ACHN (cell line): ENCODE measurements around the gene ATRN.

Experiments
- DNase-seq: peaks from one replicate; pipeline ENCODE4 v3.0.0-alpha.2; 2015
- in situ Hi-C: cut with HindIII; loops from 2 replicates; pipeline ENCODE4 v1.10.0; 2017; ENCODE audit warnings: low sequenced_read_pairs, low pct_ligation_motif_present, low pct_unique_long_range_greater_than_20kb

ATRN gene

DNA sequence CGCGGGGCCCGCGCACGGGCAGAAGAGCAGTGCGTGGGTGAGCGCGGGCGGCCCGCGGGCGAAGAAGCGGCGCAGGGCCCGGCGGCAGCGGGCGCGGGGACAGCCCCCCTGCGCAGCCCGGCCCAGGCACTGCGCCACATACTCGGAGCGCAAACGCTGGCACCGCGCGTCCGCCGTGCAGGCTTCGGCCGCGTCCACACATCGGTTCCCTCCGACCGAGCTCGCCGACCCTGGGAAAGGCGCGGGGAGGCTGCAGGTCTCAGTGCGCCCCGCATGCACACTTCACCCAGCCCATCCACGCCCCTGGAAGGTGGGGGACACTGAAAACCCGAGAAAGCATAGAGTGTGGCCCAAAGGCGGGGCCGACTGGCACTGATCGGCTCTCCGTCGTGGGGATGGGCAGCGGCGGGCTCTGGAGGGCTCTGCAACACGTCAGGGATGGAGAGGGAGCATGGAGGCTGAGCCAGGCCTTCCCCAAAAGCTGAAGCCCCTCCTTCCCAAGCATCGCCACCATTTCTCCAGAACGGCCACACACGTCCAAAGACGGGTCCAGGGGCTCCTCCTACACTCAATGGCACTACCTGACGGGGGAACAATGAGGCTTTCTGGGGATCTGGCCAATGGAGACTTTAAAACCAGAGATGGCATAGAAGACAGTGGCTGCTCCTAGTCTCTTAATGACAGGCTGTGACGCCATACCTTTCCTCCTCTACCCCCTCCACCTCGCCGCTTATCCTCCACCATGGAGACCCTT, 190.4 kb downstream of the ATRN start:
- in situ Hi-C loops = no loop called here
- DNase-seq = no peak

DNA sequence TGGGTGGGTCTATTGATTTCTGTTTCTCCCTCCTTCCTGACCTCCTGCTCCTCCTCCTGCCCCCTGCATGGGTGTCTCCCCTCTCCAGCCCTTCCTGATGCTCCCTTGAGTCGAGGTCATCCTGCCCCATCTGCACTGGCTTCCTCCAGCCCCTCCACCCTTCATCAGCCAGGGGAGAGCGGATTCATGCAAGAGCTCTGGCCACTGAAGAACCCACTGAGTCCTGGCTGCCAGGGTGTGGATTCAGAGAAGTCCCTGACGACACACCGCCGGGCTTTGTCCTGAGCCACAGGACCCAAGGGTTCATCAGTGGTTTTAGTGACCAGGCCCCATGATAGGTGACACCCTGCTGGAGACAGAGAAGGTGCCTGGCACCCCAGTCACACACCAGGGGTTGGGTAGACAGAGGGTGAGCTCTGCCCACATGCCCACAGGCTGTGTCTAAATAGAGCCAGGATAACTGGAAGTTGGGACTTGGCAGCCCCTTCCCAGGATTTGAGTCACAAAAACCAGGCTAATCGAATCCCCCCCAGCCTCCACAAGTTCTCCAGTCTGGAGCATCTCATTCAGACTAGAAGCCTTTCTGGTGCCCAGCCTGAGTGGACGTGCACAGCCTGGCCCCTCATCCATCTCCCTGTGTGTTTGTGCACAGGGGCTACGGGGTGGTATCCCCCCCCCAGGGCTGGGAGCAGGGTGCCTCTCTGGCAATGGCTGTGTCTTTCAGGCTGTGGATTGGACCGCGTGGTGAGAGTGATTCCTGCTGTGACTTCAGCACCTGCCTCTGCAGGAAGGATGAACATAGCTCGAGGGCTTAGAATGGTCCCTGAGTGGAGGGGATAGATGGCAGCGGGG, 191.2 kb downstream of the ATRN start:
- DNase-seq = no peak
- in situ Hi-C loops = no loop called here

DNA sequence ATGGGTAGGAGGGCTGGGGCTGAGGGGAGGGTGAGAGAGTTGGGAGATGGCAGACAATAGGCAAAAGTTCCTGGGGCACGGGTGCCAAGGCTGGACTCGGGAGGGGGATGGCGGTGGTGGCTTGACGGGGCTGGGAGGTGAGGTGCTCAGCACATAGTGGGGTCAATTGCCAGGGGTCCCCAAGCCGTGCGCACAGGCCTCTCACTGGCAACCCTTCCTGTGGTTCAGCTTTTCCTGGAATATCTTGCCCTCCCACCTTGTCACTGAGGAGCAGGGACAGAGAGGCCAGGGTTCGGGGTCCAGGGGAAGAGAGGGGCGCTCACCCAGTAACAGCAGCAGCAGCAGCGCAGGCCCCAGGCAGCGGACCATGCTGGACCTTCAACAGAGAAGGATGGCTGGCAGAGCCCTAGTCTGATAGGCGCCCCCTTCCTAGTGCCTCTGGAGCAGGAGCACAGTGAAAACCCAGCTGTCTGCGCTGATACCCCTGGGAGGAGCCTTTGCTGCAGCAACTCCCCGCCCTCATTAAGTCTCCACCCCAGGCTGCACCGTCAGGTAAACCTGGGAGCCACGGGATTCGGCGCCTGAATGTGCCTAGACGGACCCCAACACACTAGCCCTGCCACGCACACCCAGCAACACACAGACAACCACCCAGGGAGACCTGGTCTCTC, 192.3 kb downstream of the ATRN start, which contains the start of gene GFRA4:
TSS of gene GFRA4 (minus strand) at position 369 of the 671 bp plus-strand sequence. CDS start at position 369, 0 bp downstream.
- in situ Hi-C loops = no loop called here
- no peak for DNase-seq

DNA sequence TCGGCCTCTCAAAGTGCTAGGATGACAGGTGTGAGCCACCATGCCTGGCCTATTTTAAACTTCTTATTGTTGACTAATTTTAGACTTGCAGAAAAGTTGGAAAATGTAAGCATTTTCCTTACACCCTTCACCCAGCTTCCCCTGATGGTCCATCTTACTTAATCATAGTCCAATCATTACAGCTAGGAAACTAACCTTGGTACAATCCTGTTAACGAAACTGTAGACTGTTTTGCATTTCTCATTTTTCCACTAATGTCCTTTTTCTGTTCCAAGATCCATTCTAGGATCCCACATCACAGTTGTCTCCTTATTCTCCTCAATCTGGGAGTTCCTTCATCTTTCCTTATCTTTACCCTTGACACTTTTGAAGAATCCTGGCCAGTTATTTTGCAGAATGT, 193.0 kb downstream of the ATRN start:
- DNase-seq = no peak
- in situ Hi-C loops = no loop called here

DNA sequence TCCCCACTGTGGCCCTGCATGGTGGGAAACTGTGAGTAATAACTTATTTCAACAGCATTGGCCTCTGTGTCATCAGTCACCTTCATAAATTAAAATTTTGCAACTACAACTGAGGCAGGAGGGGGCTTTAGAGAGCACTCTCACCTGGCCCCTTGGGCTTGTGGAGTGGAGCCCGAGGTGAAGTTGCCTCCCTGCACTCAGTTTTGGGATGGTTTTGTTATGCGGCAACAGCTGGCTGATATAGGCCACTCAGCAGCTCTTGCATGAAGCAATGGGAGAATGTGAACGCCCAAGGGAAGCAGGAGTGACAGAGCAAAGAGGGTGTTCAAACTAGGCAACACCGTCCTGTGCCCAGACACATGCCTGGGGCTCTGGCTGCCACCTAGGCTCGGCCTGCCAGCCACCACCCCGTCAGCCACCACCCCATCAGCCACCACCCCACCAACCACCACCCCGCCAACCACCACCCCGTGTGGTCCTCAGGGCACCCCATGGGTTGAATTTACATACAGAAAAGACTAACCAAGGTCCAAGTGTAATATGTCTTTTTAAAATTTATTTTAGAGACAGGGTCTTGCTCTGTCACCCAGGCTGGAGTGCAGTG, 196.7 kb downstream of the ATRN start:
- no peak for DNase-seq
- in situ Hi-C loops = no loop called here

DNA sequence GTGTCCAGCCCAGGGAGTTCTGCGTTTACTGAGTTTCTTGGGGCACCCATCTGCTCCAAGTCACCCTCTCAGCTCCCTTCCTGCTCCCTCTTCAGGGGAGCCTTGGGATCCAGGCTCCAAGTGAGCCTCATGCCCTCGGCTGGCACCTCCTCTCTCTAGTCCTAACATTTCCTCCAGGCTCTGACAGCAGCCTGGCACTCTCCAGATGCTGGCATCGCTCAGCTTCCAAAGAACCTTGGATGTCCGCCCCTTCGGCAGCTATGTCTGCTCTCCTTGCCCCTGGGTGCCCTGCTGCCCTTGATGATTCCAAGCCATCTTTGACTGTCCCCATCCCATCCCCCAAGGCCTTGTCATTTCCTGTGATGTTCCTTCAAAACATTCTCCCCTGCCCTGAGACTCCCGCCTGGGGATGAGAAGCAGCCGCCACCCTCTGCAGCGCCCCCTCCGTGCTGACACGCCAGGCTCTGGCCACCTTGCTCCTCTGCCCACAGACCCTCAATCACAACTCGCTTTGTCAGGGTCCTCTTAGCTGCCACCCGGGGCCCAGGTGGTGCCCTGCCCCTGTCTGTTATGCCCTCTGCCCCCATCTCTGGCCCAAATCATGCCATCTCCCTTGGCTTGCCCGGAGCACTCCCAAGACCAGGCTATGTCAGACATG, 199.0 kb downstream of the ATRN start:
- DNase-seq = no peak
- in situ Hi-C loops = no loop called here

DNA sequence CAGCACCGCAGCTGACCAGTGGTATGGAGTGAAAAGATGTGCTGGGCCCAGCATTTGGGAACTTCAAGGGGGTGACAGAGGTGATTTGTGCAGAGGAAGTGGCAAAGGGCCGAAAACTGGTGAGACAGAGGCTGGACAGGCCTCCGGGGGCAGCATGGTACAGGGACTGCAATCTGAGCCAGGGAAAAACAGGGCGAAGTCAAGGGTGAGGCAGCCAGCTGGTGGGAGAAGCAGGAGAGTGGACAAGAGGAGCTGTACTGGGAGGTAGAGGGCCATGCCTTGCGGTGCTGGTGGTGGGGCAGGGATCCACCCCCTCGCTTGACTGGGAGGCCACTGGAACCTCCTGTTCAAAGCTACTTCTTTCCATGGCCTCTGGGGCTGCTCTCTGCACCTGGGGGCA, 199.7 kb downstream of the ATRN start:
- no peak for DNase-seq
- in situ Hi-C loops = no loop called here

DNA sequence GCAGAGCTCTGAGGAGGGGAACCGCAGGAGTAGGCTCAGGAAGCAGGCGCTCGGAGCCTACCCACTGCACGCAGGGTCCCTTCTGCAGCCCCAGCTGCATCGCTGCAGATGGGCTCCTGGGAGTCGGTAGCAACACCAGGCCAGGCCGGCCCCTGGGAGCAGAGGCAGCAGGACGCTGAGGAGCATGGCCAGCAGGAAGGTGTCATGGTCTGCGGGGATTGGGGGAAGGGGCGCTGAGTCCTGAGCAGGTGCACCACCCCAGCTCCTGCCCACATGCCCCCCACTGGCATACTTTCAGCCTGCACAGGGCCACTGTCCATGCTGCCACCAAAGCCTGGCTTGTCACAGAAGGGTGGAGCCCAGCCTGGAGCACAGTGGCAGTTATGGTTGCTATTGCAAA, 200.1 kb downstream of the ATRN start:
- in situ Hi-C loops = no loop called here

DNA sequence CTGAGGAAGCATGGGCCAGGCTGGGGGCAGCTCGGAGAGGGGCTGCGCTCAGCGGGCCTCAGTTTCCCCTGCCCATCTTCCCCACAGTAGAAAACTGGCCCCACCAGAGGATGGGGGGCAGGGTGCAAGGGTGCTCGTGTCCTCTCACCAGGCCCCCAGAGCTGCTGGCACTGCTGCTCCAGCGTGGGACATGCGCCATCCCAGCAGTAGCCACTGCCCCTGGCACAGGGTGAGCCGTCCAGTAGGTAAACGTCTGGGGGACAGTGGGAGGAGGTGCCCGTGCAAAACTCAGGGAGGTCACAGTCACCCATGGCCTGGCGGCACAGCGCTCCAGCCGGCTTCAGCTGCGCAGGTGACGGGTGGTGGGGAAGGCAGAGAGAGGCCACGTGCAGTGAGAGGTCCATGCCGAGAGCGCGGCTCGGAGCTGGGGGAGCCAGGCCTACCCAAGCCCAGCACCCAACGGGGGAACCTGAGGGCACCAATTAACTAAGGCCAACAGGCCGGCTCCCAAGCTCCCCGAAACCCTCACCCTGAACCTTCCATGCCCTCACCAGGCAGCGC, 201.2 kb downstream of the ATRN start:
- in situ Hi-C loops = no loop called here
- DNase-seq = no peak

More for the DNA sequence above, 200.1 kb downstream of the ATRN start:
- no peak for DNase-seq

DNA sequence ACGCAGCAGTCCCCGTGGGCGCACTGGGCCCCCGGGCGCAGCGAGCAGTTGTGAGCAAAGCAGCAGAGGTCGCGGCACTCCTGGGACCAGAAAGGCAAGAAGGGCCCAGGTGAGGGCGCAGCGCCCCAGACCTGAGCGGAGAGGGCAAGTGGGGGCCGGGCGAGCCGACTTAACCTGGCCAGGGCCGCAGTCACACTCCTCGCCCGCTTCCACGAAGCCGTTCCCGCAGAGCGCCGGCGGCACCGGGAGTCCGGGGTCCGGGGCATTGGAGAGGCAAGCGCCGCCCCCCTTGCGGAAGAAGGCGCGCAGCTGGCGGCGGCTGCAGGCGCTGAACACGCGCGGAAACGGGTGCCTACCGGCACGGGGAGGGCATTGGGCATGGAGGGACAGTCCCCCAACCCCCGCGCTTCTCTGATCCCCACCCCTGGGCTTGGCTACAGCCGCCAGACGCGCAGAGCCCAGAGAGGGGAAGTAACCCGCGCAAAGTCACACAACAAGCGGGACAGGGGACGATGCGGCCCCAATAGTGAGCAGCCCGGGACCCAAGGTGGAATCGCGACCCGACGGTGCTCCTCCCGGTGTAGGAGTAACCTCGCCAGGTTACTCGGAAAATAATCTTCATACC, 201.8 kb downstream of the ATRN start:
- DNase-seq = no peak
- in situ Hi-C loops = no loop called here

DNA sequence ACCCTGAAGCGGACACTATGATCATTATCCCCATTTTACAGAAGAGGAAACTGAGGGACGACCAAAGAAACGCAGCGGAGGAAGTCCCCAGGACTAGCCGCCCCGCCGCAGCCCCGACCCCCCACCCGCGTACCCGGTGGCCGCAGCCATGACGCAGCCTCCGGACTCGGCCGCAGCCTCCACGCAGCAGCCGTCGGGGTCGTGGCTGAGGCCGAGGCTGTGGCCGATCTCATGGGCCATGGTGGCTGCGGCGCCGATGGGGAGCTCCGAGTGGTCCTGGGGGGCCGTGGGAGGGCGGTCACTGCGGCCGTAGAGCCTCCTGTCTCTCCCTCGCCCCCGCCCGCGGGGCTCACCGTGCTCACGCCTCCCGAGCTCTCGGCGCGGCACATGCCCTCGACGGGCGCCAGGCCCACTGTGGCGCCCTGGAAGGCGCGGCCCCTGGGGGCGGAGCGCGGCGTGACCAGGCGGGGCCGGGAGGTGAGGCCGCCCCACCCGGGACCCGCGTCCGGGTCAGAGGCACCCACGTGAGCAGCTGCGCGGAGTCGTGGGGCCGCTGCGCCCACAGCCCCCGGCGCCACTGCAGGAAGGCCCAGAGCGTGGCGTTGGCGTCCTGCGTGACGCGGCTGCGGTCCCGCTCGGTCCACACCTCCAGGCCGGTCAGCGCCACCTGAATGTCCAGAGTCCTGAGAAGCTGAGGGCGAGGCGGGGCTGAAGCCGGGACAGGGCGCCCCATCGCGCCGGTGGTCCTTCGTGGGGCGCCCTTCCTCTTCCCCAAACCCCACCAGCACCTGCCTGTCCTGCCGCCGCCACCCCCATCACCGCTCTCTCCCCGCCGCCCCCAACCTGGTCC, 202.6 kb downstream of the ATRN start:
- DNase-seq = no peak
- in situ Hi-C loops = no loop called here

DNA sequence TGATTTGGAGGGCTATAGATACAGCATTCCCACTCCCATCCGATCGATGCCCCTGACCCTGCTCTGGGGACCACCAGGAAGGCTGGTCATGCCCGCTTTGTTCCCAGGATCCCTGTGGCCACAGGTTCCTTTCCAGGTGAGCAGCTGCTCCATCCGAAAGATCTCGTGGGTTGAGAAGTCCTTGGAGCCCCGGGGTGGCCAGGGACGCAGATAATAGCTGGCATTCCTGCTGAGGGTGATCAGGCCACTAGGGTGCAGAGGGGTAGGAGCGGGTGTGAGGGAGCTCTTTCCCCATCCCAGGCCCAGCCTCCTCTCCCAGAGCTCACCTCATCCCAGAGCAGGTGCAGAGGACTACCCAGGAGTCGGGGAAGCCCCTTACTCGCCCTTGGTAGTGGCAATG, 203.6 kb downstream of the ATRN start:
- in situ Hi-C loops = no loop called here
- DNase-seq = no peak

DNA sequence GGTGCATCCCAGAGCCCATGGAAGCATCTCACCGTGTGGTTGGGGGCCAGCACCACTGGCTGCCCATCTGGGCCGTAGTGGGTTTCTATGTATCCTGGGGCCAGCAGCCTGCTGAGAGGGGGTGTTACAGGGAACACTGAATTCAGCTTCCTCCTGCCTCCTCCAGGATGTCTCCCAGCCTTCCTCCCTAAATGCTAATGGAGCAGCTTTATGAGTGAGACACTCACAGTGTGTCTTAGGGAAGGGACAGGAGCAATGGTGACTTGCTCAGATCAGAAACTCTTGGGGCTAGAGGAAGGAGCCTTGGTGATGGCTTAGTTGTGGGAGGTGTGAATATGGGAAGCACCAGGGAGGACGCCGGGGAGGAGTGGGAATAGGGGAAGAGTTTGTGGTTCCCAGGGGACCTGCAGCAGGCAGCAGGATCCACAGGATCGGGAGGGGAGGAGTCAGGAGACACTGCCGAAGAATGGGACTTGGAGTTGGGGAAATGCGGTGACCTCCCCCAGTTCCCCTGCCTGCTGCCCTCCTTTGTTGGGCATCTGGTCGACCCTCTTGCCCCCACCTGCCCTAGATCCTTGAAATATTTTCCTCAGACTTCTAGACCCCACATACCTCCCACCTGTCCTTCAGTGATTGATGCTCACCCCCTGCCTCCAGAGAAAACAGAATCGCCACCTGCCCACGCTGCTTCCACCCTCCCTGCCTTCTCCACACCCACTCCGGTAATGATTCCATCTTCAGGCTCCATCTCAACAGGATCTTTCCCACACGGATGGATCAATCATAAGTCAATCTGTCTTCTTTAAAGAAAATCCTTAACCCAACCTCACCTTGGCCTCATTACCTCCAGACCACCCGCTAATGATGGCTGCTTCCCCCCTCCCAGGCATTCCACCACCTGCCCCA, 204.4 kb downstream of the ATRN start:
- in situ Hi-C loops = no loop called here
- DNase-seq = no peak

DNA sequence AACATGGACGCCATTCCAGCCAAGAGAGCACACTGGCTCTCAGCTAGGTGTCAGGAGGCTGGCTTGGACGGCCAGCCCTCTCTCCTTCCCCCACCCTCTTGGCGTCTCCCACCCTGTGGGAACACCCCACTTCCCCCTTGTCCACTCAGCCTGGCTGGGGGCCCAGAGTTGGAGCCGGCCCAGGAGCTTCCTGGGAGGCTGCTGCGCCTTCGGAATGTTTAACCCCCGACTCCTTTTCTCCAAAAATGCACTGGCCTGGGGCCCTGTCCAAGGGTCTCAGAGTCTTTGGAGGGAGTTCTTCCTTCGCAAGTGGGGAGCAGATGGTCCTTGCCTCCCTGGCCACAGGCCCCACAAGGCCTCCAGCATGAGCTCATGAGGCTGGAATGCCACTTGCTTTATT, 206.9 kb downstream of the ATRN start:
- no peak for DNase-seq
- in situ Hi-C loops = no loop called here

DNA sequence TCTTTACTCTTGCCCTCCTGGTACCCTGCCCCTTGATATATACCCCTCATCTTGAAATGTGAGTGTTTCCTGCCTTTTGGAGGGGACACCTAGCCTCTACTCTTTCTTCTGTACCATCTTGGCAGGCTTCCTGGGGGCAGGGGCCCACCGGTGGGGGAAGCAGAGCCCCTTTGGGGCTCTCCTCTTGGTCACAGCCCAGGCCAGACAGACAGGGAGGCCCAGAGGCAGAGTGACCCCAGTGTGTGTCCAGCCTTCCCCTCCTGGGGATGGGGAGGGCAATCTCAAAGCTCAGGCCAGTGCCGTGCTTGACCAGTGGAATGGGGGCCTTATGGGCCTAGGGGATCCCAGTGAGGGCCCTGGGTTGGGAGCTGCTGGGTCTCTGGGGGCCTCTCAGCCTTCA, 207.4 kb downstream of the ATRN start:
- in situ Hi-C loops = no loop called here

More for the DNA sequence above, 207.4 kb downstream of the ATRN start:
- DNase-seq = no peak
